ENCODE measurements around the gene ZNF718.
"Not testable (repeated sequence)": the region's sequence is repeated elsewhere in the genome, so short reads cannot be mapped to it uniquely, and the experiment has no call there.

The ZNF718 gene

GRCh38 chr4:147233-147632, 22.9 kb downstream of the ZNF718 start:
- no peak for DNase-seq

- no peak for DNase-seq
Observed at GRCh38 chr4:161496-162284, 37.4 kb downstream of the ZNF718 start.

- not testable (repeated sequence) for DNase-seq
Observed at GRCh38 chr4:169640-170039, 45.3 kb downstream of the ZNF718 start.

DNA sequence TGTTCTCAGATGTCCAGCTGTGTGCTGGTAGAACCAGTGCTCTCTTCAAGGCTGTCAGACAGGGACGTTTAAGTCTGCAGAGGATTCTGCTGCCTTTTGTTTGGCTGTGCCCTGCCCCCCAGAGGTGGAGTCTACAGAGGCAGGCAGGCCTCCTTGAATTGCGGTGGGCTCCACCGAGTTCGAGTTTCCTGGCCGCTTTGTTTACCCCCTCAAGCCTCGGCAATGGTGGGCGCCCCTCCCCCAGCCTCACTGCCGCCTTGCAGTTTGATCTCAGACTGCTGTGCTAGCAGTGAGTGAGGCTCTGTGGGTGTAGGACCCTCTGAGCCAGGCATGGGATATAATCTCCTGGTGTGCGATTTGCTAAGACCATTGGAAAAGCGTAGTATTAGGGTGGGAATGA, 47.0 kb downstream of the ZNF718 start:
- DNase-seq: not testable (repeated sequence)

GRCh38 chr4:173666-174314, 49.5 kb downstream of the ZNF718 start:
- no peak for DNase-seq

DNA sequence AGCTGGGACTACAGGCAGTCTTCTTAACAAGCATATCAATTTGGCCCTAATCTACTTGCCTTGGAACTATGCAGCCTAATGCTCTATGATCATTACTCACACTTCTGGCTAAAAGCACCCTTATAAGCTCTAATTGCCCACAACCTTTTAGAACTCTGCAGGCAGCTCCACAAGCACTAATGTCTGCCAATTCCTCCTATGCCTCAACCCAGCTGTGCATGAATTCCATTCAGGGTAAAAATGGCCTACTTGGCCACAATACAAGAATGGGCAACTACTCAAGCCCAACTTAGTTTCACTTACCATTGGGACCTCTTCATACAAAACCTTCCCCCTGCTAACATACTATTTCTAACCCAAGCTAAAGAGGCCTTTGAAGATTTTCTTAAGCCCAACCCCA, 51.7 kb downstream of the ZNF718 start:
- no peak for DNase-seq

GRCh38 chr4:176995-177394, 52.7 kb downstream of the ZNF718 start:
- no peak for DNase-seq

GRCh38 chr4:182225-182624, 57.9 kb downstream of the ZNF718 start:
- DNase-seq: not testable (repeated sequence)

DNA sequence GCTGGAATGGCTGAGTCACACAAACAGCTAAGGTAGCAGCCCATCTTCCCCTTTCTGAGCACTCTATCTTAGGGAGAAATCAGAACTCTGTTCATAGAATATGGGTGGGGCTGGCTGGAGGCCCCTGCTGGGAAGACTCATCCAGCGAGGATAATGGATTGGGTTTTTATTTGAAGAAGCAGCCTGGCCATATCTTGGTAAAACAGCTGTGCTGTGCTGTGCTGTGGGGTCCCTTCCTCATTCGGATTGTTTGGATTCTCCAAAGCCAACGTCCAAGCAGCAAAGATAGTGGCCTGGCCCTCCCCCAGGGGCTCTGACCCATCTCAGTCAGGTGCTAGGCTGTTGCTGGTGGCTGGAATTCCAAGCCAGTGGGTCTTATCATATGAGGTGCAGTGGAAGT, 63.8 kb downstream of the ZNF718 start:
- no peak for DNase-seq

DNA sequence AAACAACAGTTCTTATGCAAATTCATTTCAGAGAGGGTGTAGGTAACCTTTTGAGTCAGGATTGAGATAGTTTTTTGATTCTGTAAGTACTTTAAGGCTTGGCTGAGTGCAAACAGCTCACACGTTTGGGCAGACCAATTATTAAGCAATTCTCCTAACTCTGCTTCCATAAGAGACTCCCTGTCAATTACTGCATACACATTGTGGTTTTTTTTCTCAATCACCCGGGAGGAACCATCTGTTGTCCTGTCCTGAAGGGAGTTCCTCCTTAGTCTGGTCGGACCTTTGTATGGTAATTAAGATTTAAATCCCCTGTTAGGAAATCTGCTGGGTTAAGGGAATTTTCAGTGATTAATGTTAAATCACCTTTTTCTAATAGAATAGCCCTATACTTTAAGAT, 70.9 kb downstream of the ZNF718 start:
- DNase-seq: not testable (repeated sequence)

DNA sequence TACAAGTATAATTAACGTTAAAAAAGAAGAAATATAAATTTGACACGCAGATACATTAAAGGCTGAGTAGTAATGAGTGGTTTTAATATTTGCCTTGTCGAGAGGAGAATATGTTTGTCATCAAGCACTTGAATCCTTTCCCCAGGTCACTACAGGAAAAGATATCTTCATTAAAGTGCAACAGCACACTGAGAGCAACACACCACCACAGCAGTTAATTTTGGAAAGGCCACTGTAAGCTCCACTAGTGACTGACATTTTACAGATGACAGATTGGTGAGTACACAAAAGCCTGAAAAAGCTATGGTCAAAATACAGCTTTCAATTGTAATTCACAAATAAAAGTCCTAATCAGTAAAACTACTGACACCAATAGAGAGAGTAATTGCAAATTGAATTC, 76.6 kb downstream of the ZNF718 start:
- no peak for DNase-seq

DNA sequence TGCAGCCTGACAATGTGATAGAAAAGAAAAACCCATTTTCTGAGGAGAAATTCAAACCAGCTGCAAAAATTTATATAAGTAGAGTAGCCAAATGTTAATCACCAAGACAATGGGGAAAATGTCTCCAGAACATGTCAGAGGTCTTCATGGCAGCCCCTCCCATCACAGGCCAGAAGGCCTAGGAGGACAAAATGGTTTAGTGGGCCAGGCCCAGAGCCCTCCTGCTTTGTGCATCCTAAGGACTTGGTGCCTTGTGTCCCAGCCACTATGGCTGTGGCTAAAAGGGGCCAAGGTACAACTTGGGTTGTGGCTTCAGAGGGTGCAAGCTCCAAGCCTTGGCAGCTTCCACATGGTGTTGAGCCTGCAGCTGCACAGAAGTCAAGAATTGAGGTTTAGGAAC, 78.5 kb downstream of the ZNF718 start:
- not testable (repeated sequence) for DNase-seq

DNA sequence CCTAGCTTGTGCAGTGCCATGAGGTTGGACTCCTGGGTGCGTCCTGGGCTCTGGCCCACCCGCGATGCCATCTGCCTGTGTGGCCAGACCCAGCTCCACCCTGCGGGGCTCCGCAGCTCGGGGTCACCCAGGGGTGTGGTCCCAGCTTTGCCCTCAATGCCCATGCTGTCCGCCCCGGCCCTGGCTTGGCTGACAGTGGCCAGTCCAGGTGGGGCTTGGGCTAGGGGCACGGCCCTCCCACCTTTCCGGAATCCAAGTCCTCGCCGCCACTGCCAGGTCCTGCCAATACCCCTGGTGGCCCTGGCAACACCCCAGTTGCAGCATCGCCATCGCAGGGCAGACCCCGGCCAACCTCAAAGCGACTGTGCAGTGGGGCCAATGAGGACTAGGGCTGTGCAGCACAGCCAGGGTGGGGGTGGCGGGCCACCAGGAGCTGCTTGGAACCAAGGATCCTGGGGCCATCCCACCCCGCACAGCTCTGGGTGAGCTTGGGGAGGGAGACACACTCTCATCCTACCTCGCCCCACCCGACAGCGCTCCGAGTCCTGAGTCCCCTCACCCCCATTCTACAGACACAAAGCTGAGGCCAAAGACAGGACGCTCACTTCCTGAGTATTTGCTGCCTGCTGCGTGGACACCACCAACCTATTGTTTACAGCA, 80.9 kb downstream of the ZNF718 start:
- DNase-seq: no peak

DNA sequence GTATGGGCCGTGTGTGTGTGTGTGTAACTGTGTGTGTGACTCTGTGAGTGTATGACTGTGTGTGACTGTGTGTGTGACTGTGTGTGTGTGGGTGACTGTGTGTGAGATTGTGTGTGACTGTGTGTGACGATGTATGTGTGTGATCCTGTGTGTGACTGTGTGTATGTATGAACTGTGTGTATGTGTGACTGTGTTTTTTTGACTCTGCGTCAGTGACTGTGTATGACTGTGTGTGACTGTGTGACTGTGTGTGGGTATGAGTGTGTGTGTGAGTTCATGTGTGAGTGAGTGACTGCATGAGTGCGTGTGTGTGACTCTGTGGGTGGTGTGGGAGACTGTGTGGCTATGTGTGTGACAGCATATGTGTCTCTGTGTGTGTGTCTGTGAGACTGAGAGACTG, 81.8 kb downstream of the ZNF718 start:
- DNase-seq: no peak

DNA sequence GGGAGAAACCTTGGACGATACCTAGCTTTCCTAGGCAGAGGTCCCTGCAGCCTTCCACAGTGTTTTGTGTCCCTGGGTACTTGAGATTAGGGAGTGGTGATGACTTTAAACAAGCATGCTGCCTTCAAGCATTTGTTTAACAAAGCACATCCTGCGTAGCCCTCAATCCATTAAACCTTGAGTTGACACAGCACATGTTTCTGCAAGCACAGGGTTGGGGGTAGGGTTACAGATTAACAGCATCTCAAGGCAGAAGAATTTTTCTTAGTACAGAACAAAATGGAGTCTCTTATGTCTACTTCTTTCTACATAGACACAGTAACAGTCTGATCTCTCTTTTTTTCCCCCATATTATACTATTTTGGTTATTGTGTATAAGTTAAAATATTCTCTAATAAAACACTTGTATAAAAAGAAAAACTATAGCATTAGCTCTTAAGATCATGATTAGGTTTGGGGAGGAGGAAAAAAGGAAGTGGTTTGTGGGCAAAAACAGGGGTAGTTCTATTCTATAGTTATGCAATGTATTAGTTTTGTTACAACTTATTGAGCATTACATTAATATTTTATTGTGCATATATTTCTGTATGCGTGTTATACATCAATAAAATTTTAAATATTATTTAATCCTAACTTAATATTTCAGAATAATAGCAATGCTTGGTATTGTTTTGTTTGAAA, 84.3 kb downstream of the ZNF718 start:
- not testable (repeated sequence) for DNase-seq

- no peak for DNase-seq
Observed at GRCh38 chr4:211033-211511, 86.8 kb downstream of the ZNF718 start.

DNA sequence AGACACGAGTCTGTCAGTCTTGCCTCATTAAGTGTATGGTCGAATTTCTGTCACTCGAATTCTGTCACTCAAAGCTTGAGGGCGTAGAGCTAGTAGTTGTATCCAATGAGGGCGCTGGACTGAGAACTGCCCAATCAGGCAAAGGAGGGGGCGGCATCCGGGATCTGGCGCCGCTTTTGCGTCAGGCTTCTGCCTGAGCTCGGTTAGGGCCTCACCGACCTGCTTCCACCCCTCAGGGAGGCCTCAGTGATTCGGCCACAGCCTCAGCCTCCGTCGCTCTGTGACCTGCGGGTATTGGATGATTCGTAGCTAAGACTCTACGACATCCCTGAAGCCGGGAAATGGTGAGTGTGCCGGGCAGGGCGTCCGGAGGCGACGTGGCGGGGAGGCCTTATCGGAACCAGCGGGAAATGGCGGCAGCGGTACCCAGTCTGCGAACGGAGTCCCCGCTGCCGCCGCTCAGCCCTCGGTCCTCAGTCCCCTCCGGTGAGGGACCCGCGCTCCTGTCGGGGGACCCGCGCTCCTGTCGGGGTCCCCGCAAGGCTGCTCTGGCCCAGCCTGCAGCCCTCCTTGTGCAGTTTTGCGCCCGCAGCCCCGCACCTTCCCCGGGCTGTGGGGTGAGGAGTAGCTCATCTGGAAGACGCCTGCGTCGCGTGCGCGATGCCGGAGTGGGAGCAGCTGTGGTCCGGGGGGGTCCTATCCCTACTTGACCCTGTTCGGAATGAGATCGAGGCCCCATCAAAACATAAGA, 88.3 kb downstream of the ZNF718 start:
- DNase-seq: peak; percentile 86

- DNase-seq: not testable (repeated sequence)
Observed at GRCh38 chr4:213189-213535, 88.9 kb downstream of the ZNF718 start.

All from right kidney (tissue), 1 donor.